GM18909 (cell line): Measurements from ENCODE around the gene CLECL1.
"Not testable (repeated sequence)": the region's sequence is repeated elsewhere in the genome, so short reads cannot be mapped to it uniquely, and the experiment has no call there.

Experiments
- ATAC-seq: cut with Tn5 transposase; IDR thresholded peaks from one replicate; pipeline ENCODE4 v1.9.1; 2021; ENCODE audit warnings: mild to moderate bottlenecking; ENCODE audit not compliant: unreplicated experiment, poor library complexity

Gene CLECL1

DNA sequence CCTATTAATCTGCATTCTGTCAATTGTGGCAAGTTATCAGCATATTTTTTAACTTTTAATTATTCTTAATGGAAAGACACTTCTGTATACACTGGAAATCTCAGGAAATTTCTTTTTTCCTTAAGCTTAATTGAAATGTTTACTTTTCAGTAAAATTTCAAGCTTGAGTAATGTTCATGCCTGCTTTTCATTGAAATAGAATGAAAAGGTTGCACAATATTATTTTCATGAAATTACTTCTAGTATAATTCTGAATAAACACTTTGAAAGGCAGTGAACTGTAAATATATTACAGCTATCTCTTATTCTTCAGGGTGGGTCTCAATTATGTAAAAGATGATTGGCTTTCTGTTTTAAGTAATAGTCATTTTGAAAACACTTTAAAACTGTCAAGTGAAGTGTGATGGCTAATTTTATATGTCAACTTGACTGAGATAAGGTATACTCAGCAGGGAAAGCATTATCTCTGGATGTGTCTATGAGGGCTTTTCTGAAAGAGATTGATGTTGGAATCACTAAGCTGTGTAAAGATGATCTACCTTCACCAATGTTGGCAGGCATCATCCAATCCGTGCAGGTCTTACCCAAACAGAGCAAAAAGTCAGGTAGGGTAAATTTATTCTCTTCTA lies 33.5 kb downstream of the CLECL1 start:
- ATAC-seq = no peak

DNA sequence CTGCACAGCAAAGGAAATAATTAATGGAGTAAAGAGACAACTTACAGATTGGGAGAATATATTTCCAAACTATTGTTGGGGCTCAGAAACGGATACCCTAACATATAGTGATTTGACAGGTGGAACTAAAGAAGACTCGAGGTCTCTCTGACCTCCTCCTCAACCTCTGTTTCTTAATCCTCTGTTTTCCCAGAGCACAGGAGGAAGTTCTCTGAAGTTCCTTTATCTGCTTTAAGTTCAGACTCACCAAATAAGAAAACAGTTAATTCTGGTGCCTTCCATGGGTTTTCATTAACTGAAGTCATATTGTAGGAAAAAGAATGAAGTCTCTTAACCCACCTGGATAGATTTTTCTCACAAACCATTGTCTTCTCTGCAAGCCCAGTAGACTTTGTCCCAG lies 34.2 kb downstream of the CLECL1 start:
- ATAC-seq = no peak

- ATAC-seq = no peak
Observed at GRCh38 chr12:9697619-9698018, 35.3 kb downstream of the CLECL1 start.

GRCh38 chr12:9695661-9696060 lies 37.2 kb downstream of the CLECL1 start:
- ATAC-seq = not testable (repeated sequence)

DNA sequence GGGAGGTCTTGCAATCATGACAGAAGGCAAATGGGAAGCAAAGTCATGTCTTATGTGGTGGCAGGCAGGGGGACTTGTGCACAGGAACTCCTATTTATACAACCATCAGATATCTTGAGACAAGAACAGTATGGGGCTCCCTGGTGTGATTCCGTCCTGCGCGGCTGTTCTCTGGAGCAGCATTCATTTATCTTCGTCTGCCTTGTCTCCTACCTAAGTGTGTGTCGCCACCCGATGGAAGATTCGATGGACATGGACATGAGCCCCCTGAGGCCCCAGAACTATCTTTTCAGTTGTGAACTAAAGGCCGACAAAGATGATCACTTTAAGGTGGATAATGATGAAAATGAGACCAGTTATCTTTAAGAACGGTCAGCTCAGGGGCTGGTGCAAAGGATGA lies 37.7 kb downstream of the CLECL1 start:
- ATAC-seq = not testable (repeated sequence)

GRCh38 chr12:9694241-9694640 lies 38.7 kb downstream of the CLECL1 start:
- ATAC-seq = no peak

GRCh38 chr12:9692909-9693308 lies 40.0 kb downstream of the CLECL1 start:
- no peak for ATAC-seq

- no peak for ATAC-seq
Observed at GRCh38 chr12:9687228-9687627, 45.7 kb downstream of the CLECL1 start.

DNA sequence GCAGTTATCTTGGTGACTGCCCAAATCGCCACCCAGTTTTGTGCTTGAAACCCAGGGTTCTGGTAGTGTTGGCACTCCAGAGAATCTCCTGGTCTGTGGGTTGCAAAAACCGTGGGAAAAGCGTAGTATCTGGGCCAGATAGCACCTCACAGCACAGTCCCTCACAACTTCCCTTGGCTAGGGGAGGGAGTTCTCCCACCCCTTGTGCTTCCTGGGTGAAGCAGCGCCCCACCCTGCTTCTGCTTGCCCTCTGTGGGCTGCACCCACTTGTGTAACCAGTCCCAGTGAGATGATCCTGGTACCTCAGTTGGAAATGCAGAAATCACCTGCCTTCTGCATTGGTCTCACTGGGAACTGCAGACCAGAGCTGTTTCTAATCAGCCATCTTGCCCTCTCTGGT lies 47.0 kb downstream of the CLECL1 start:
- no peak for ATAC-seq

DNA sequence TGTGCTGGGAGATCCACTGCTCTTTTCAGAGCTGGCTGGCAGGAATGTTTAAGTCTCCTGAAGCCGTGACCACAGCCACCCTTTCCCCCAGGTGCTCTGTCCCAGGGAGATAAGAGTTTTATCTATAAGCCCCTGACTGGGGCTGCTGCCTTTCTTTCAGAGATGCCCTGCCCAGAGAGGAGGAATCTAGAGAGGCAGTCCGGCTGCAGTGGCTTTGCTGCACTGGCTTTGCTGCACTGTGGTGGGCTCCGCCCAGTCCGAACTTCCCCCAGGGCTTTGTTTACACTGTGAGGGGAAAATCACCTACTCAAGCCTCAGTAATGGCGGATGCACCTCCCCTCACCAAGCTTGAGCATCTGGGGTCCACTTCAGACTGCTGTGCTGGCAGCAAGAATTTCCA lies 47.5 kb downstream of the CLECL1 start:
- not testable (repeated sequence) for ATAC-seq

DNA sequence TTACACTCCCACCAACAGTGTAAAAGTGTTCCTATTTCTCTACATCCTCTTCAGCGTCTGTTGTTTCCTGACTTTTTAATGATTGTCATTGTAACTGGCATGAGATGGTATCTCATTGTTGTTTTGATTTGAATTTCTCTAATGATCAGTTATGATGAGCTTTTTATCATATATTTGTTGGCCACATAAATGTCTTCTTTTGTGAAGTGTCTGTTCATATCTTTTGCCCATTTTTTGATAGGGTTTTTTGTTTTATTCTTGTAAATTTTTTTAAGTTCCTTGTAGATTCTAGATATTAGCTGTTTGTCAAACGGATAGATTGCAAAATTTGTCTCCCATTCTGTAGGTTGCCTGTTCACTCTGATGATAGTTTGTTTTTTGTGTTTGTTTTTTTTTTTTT lies 49.9 kb downstream of the CLECL1 start:
- not testable (repeated sequence) for ATAC-seq

DNA sequence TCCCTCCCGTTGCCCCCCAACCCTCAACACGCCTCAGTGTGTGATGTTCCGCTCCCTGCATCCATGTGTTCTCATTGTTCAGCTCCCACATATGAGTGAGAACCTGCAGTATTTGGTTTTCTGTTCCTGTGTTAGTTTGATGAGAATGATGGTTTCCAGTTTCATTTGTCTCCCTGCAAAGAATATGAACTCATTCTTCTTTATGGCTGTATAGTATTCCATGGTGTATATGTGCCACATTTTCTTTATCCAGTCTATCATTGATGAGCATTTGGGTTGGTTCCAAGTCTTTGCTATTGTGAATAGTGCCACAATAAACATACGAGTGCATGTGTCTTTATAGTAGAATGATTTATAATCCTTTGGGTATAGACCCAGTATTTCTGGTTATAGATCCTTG lies 50.4 kb downstream of the CLECL1 start:
- not testable (repeated sequence) for ATAC-seq

- peak; percentile 22 for ATAC-seq
Observed at GRCh38 chr12:9674226-9674590, 58.7 kb downstream of the CLECL1 start.

- ATAC-seq = peak; percentile 45
Observed at GRCh38 chr12:9673404-9674225, 59.3 kb downstream of the CLECL1 start.
